HCT116 (cell line): ENCODE results near the gene C20orf141. TPM values are rescaled to one million over a fixed set of nuclear protein-coding genes. Genes with fewer than 3 reads are reported as not detected.

Experiments
- ATAC-seq: fragments of 200-7000 bp; cut with Tn5 transposase; 2 replicates; pipeline ENCODE4 v1.9.1; 2020; ENCODE audit warnings: mild to moderate bottlenecking, moderate library complexity
- BruUV-seq: library from RNA; stranded (reverse); fragments of 400-500 nt; replicated peaks from 2 replicates; lab custom pipeline; 2021; lab: Mats Ljungman, UMichigan
- CTCF ChIA-PET: fragments of 300-600 bp; sonication (Branson Sonifier 250); formaldehyde crosslinking; loops from one replicate; lab custom pipeline; 2021; ENCODE audit warnings: antibody characterized with exemption; lab: Charles Lee
- POLR2A ChIA-PET: fragments of 300-600, 350-600 bp; sonication (Branson Sonifier 250); formaldehyde crosslinking; loops from one replicate; lab custom pipeline; 2021; ENCODE audit warnings: antibody characterized with exemption; lab: Charles Lee
- RAD21 ChIA-PET, 2 experiments: fragments of 300-600 bp; sonication (Branson Sonifier 250); formaldehyde crosslinking; loops; one replicate each; lab custom pipeline; 2023; ENCODE audit warnings: low total read pairs in 2 of 2; ENCODE audit not compliant: uncharacterized antibody in 2 of 2, unreplicated experiment in 2 of 2, low non-redundant PET in 1 of 2; lab: Charles Lee
- DNase-seq: peaks from one replicate; pipeline ENCODE4 v3.0.0-alpha.2; 2010; ENCODE audit warnings: low read depth, low spot score
- H2AFZ ChIP-seq: fragments of 200-600 bp; shearing (Covaris generic), sonication (generic); 2 replicates; pipeline ENCODE4 v1.6.1; 2017; ENCODE audit warnings: low read depth, mixed run types, mixed read lengths, antibody characterized with exemption, low read length; ENCODE audit not compliant: poor library complexity, severe bottlenecking
- H3K27ac ChIP-seq: 2 replicates; pipeline ENCODE4 v1.5.1; 2012; ENCODE audit warnings: low read depth, low read length
- H3K27me3 ChIP-seq: fragments of 200-600 bp; sonication (generic); 2 replicates; pipeline ENCODE4 v1.6.1; 2016; ENCODE audit warnings: mixed run types, low read length, mixed read lengths; ENCODE audit not compliant: insufficient read depth
- H3K36me3 ChIP-seq, 2 experiments: fragments of 200-500 bp in 1 of 2; fragments of 200-600 bp in 1 of 2; sonication (Bioruptor generic) in 1 of 2; sonication (generic) in 1 of 2; 2 replicates each; pipeline versions ENCODE4 v1.5.1 to v1.6.1; 2014 to 2016; ENCODE audit warnings: low read length in 2 of 2, inconsistent platforms in 1 of 2, mixed read lengths in 1 of 2, mixed run types in 1 of 2; ENCODE audit not compliant: insufficient read depth in 2 of 2, control insufficient read depth in 1 of 2
- H3K4me1 ChIP-seq, 2 experiments: fragments of 200-600 bp in 1 of 2; sonication (generic) in 1 of 2; 2 replicates each; pipeline versions ENCODE4 v1.5.1 to v1.6.1; 2012 to 2017; ENCODE audit warnings: low read length in 2 of 2, inconsistent platforms in 1 of 2, mild to moderate bottlenecking in 1 of 2, mixed read lengths in 1 of 2, mixed run types in 1 of 2, moderate library complexity in 1 of 2; ENCODE audit not compliant: insufficient read depth in 2 of 2, control insufficient read depth in 1 of 2
- H3K4me2 ChIP-seq: fragments of 200-600 bp; sonication (generic); 2 replicates; pipeline ENCODE4 v1.6.1; 2017; ENCODE audit warnings: mixed run types, low read length, mixed read lengths
- H3K4me3 ChIP-seq, 2 experiments: fragments of 200-600 bp in 1 of 2; sonication (generic) in 1 of 2; replicated peaks in 1 of 2; 2 replicates each; pipeline ENCODE4 v1.5.1; 2011 to 2016; ENCODE audit warnings: low read length in 2 of 2, control low read depth in 1 of 2, low read depth in 1 of 2, mild to moderate bottlenecking in 1 of 2, mixed read lengths in 1 of 2, mixed run types in 1 of 2
- H3K79me2 ChIP-seq: fragments of 200-600 bp; sonication (generic); 2 replicates; pipeline ENCODE4 v1.6.1; 2017; ENCODE audit warnings: mild to moderate bottlenecking, mixed run types, low read length, moderate library complexity, mixed read lengths; ENCODE audit not compliant: insufficient read depth
- H3K9ac ChIP-seq: fragments of 200-600 bp; sonication (generic); 2 replicates; pipeline ENCODE4 v1.6.1; 2016; ENCODE audit warnings: low read length, mixed read lengths
- H3K9me2 ChIP-seq: fragments of 200-600 bp; sonication (generic), shearing (Covaris generic); 2 replicates; pipeline ENCODE4 v1.6.1; 2017; ENCODE audit warnings: mixed run types, mild to moderate bottlenecking, moderate library complexity; ENCODE audit not compliant: insufficient read depth
- H3K9me3 ChIP-seq, 2 experiments: fragments of 200-500 bp in 1 of 2; fragments of 200-600 bp in 1 of 2; sonication (Bioruptor generic) in 1 of 2; sonication (generic) in 1 of 2; 2 replicates each; pipeline ENCODE4 v1.6.1; 2014 to 2017; ENCODE audit warnings: low read length in 2 of 2, mixed read lengths in 2 of 2, inconsistent platforms in 1 of 2, low read depth in 1 of 2, mild to moderate bottlenecking in 1 of 2, mixed run types in 1 of 2, moderate library complexity in 1 of 2; ENCODE audit not compliant: control insufficient read depth in 1 of 2, insufficient read depth in 1 of 2
- H4K20me1 ChIP-seq: fragments of 200-600 bp; sonication (generic), shearing (Covaris generic); 2 replicates; pipeline ENCODE4 v1.6.1; 2017; ENCODE audit warnings: mixed run types, mild to moderate bottlenecking, moderate library complexity; ENCODE audit not compliant: insufficient read depth
- CBX3 ChIP-seq: IDR thresholded peaks from 2 replicates; pipeline ENCODE4 v1.6.1; 2012; ENCODE audit warnings: low read depth
- EGR1 ChIP-seq: IDR thresholded peaks from 2 replicates; pipeline ENCODE4 v1.6.1; 2012; ENCODE audit warnings: low read depth
- ELF1 ChIP-seq: IDR thresholded peaks from 2 replicates; pipeline ENCODE4 v1.6.1; 2012; ENCODE audit warnings: low read depth, borderline replicate concordance
- EZH2 ChIP-seq: fragments of 200-600 bp; sonication (generic); IDR thresholded peaks from 2 replicates; pipeline ENCODE4 v1.6.1; 2017; ENCODE audit warnings: antibody characterized with exemption, mixed run types
- FOSL1 ChIP-seq: IDR thresholded peaks from 2 replicates; pipeline ENCODE4 v1.6.1; 2012; ENCODE audit warnings: low read depth
- JUND ChIP-seq: IDR thresholded peaks from 2 replicates; pipeline ENCODE4 v1.6.1; 2012
- MAX ChIP-seq: IDR thresholded peaks from 2 replicates; pipeline ENCODE4 v1.6.1; 2012
- POLR2AphosphoS5 ChIP-seq: IDR thresholded peaks from 2 replicates; pipeline ENCODE4 v1.6.1; 2011; ENCODE audit warnings: mild to moderate bottlenecking, low read depth, low read length, moderate library complexity
- RAD21 ChIP-seq: IDR thresholded peaks from 2 replicates; pipeline ENCODE4 v1.6.1; 2012; ENCODE audit warnings: low read depth, mild to moderate bottlenecking
- REST ChIP-seq: IDR thresholded peaks from 2 replicates; pipeline ENCODE4 v1.6.1; 2012; ENCODE audit warnings: low read depth
- SRF ChIP-seq: IDR thresholded peaks from 2 replicates; pipeline ENCODE4 v1.6.1; 2012; ENCODE audit warnings: low read depth
- TCF7L2 ChIP-seq: IDR thresholded peaks from 2 replicates; pipeline ENCODE4 v1.7.0; 2011; ENCODE audit warnings: borderline replicate concordance, inconsistent platforms; ENCODE audit not compliant: insufficient read depth, insufficient read length; ENCODE audit errors: extremely low read depth
- ZFX ChIP-seq: fragments of 450-650 bp; IDR thresholded peaks from 2 replicates; pipeline ENCODE4 v1.6.1; 2017
- ZNF274 ChIP-seq: fragments of 200-500 bp; sonication (Bioruptor generic); IDR thresholded peaks from 2 replicates; pipeline ENCODE4 v1.6.1; 2014; ENCODE audit warnings: mild to moderate bottlenecking, low read depth, low read length, inconsistent platforms
- intact Hi-C: fragments of 100-400 bp; cut with micrococcal nuclease; formaldehyde crosslinking; loops from 2 replicates; pipeline ENCODE4 v1.10.0; 2022
- total RNA-seq: library from RNA; stranded (reverse); gene quantifications from one replicate; pipeline ENCODE4 v1.2.1, GENCODE V29; 2021; ENCODE audit not compliant: unreplicated experiment
- TF ChIP-seq, protein P1 (sequence below), 3 experiments: fragments of 200-600 bp in 1 of 3; sonication (generic) in 1 of 3; IDR thresholded peaks in 2 of 3; conservative IDR thresholded peaks in 1 of 3; 2 replicates each; pipeline ENCODE4 v1.5.1; 2012 to 2017; ENCODE audit warnings: low read depth in 2 of 3, low read length in 2 of 3, antibody characterized with exemption in 1 of 3, borderline replicate concordance in 1 of 3, control low read depth in 1 of 3, mild to moderate bottlenecking in 1 of 3, mixed read lengths in 1 of 3, mixed run types in 1 of 3, moderate library complexity in 1 of 3; ENCODE audit not compliant: insufficient read depth in 1 of 3

Gene C20orf141
- total RNA-seq, 1 experiment from 2014 or later = not detected

- POLR2A ChIA-PET = no interaction called here
- no peaks in the 10 kb centered on the region for H3K9me3 ChIP-seq
- H3K27ac ChIP-seq = no peak overlapping the region
- BruUV-seq = no TSS peak
- no peaks in the 10 kb centered on the region for H3K79me2 ChIP-seq
- H3K4me2 ChIP-seq = peak overlapping the region; percentile 27; the same call in 1 of the 2 replicates
- RAD21 ChIA-PET = no interaction called here
- no peaks in the 10 kb centered on the region for H3K9me2 ChIP-seq
- no peaks in the 10 kb centered on the region for H4K20me1 ChIP-seq
- H3K9ac ChIP-seq = no peak overlapping the region
- ATAC-seq = no peak
- H3K27me3 ChIP-seq = peaks cover 4% of the 10 kb centered on the region; the same call in 1 of the 2 replicates
- H3K4me3 ChIP-seq = no peak overlapping the region
- no peaks in the 10 kb centered on the region for H3K36me3 ChIP-seq
- no peak for TF ChIP-seq SRF
- TF ChIP-seq ZFX = no peak
- no peak for TF ChIP-seq EZH2
- TF ChIP-seq REST = no peak
- no peak for TF ChIP-seq JUND
- no peak for TF ChIP-seq MAX
- TF ChIP-seq EGR1 = no peak
- no peak for TF ChIP-seq FOSL1
- no peak for TF ChIP-seq RAD21
- TF ChIP-seq ZNF274 = no peak
- TF ChIP-seq ELF1 = no peak
- TF ChIP-seq TCF7L2 = no peak
- TF ChIP-seq CBX3 = no peak
- TF ChIP-seq POLR2AphosphoS5 = no peak
- TF ChIP-seq, protein P1, sequence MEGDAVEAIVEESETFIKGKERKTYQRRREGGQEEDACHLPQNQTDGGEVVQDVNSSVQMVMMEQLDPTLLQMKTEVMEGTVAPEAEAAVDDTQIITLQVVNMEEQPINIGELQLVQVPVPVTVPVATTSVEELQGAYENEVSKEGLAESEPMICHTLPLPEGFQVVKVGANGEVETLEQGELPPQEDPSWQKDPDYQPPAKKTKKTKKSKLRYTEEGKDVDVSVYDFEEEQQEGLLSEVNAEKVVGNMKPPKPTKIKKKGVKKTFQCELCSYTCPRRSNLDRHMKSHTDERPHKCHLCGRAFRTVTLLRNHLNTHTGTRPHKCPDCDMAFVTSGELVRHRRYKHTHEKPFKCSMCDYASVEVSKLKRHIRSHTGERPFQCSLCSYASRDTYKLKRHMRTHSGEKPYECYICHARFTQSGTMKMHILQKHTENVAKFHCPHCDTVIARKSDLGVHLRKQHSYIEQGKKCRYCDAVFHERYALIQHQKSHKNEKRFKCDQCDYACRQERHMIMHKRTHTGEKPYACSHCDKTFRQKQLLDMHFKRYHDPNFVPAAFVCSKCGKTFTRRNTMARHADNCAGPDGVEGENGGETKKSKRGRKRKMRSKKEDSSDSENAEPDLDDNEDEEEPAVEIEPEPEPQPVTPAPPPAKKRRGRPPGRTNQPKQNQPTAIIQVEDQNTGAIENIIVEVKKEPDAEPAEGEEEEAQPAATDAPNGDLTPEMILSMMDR (IDR thresholded peaks at IDR 0.05 in 2 of 3, conservative IDR thresholded peaks at IDR 0.05 in 1 of 3; ENCODE audit: borderline replicate concordance in 1 of 3, insufficient read depth in 1 of 3, low read depth in 2 of 3, low read length in 2 of 3) = no peak
- H3K4me1 ChIP-seq = peaks cover 3 to 5% of the 10 kb centered on the region in 2 experiments; a peak in 2 of 4 replicates
- H2AFZ ChIP-seq = no peak overlapping the region
- intact Hi-C loops = no loop called here
- CTCF ChIA-PET = no interaction called here
- no peak for DNase-seq
Observed at GRCh38 chr20:2806351-2806701, 8.5 kb upstream of the C20orf141 start.
